Uterus (tissue), 4 donors: ENCODE results near the gene WBP1. TPM values are rescaled to one million over a fixed set of nuclear protein-coding genes. Genes with fewer than 3 reads are reported as not detected.

Experiments
- DNase-seq, 2 donors: peaks; one replicate each; pipeline ENCODE4 v3.0.0-alpha.2; 2019 to 2020
- H3K27ac ChIP-seq, 2 donors: fragments of 200-600 bp; sonication (generic); 1 replicate in 1 of 2; 2 replicates in 1 of 2; pipeline ENCODE4 v1.5.1; 2016 to 2018
- H3K27me3 ChIP-seq, 2 donors: fragments of 200-600 bp; sonication (generic); one replicate each; pipeline ENCODE4 v1.5.1; 2018 to 2019; ENCODE audit warnings: control low read depth in 1 of 2
- H3K36me3 ChIP-seq, 2 donors: fragments of 200-600 bp; sonication (generic); one replicate each; pipeline ENCODE4 v1.5.1; 2019; ENCODE audit warnings: control low read depth in 1 of 2
- H3K4me1 ChIP-seq, 2 donors: fragments of 200-600 bp; sonication (generic); one replicate each; pipeline ENCODE4 v1.5.1; 2018 to 2019; ENCODE audit warnings: control low read depth in 1 of 2
- H3K4me3 ChIP-seq, 2 donors: fragments of 200-600 bp; sonication (generic); 1 replicate in 1 of 2; 2 replicates in 1 of 2; pipeline ENCODE4 v1.5.1; 2018 to 2019; ENCODE audit warnings: mild to moderate bottlenecking in 1 of 2
- H3K9me3 ChIP-seq, 2 donors: fragments of 200-600 bp; sonication (generic); one replicate each; pipeline ENCODE4 v1.5.1; 2019; ENCODE audit warnings: control low read depth in 1 of 2
- CTCF ChIP-seq, 4 experiments: fragments of 200-600 bp in 2 of 4; fragments of 450-650 bp in 2 of 4; sonication (generic) in 2 of 4; IDR thresholded peaks; one replicate each; pipeline ENCODE4 v1.5.1; 2016 to 2019; ENCODE audit warnings: antibody characterized with exemption in 4 of 4, mild to moderate bottlenecking in 2 of 4, moderate library complexity in 1 of 4
- POLR2A ChIP-seq, 2 donors: fragments of 450-650 bp; IDR thresholded peaks; one replicate each; pipeline ENCODE4 v1.6.1; 2016; ENCODE audit warnings: antibody characterized with exemption in 2 of 2, mild to moderate bottlenecking in 1 of 2, moderate library complexity in 1 of 2
- intact Hi-C: fragments of 100-400 bp; cut with DNase I; formaldehyde crosslinking; loops from one replicate; pipeline ENCODE4 v1.15.1; 2023; ENCODE audit warnings: low total_unique reads
- total RNA-seq, 4 donors: library from RNA; depleted of rRNA in 3 of 4; stranded (reverse); fragments of >200 nt in 3 of 4; gene quantifications; one replicate each; pipeline versions ENCODE4 v1.1.0 to v1.2.4, GENCODE V29; 2014 to 2023
- donor health status: DM: yes; HTN: yes; CAD: no.

The WBP1 gene
- total RNA-seq, 4 donors from 2014 or later, result 25.4 to 74.2 (median 50.8) TPM

DNA sequence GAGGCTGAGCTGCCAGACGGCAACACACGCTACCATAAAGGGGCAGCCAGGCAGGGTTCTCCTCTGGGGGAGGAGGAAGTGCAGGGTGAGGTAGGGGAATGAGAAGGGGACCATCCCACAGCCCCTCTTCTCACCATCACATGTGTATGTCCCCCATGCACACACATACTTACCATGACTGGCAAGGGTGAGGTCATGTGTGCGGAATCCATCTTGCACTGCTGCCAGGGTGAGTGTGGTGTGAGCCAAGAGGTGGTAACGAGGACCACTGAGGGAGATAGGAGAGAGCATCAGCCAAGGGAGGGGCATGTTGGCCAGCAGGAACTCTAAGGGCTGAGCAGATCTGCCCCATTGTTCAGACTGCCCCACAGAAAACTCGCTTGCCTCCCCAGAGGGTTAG lies 29.6 kb upstream of the WBP1 start:
- no peaks in the 10 kb centered on the region for H3K27me3 ChIP-seq
- no peak overlapping the region for H3K27ac ChIP-seq
- H3K4me1 ChIP-seq, result no peaks in the 10 kb centered on the region
- no peaks in the 10 kb centered on the region for H3K36me3 ChIP-seq
- intact Hi-C loops, result no loop called here
- no peak overlapping the region for H3K4me3 ChIP-seq
- no peak for TF ChIP-seq CTCF (IDR thresholded peaks at IDR 0.05)
- TF ChIP-seq POLR2A (IDR thresholded peaks at IDR 0.05), result no peak
- no peak for DNase-seq
- H3K9me3 ChIP-seq, result no peaks in the 10 kb centered on the region

GRCh38 chr2:74429487-74430451 lies 28.5 kb upstream of the WBP1 start:
- Histone ChIP-seq H3K36me3 (no peaks in the 10 kb centered on the region), H3K4me3 (no peak overlapping the region), H3K4me1 (no peaks in the 10 kb centered on the region), H3K27ac (no peak overlapping the region), H3K9me3 (no peaks in the 10 kb centered on the region), H3K27me3 (no peaks in the 10 kb centered on the region)
- no peak for DNase-seq
- intact Hi-C loops, result no loop called here
- TF ChIP-seq CTCF (IDR thresholded peaks at IDR 0.05) (no peak), POLR2A (IDR thresholded peaks at IDR 0.05) (no peak)

GRCh38 chr2:74430502-74430901 lies 27.7 kb upstream of the WBP1 start:
- no peaks in the 10 kb centered on the region for H3K36me3 ChIP-seq
- no peak for DNase-seq
- no peak overlapping the region for H3K4me3 ChIP-seq
- H3K9me3 ChIP-seq, result no peaks in the 10 kb centered on the region
- no peak for TF ChIP-seq POLR2A (IDR thresholded peaks at IDR 0.05)
- TF ChIP-seq CTCF (IDR thresholded peaks at IDR 0.05), result no peak
- H3K4me1 ChIP-seq, result no peaks in the 10 kb centered on the region
- no peak overlapping the region for H3K27ac ChIP-seq
- no peaks in the 10 kb centered on the region for H3K27me3 ChIP-seq
- intact Hi-C loops, result no loop called here

DNA sequence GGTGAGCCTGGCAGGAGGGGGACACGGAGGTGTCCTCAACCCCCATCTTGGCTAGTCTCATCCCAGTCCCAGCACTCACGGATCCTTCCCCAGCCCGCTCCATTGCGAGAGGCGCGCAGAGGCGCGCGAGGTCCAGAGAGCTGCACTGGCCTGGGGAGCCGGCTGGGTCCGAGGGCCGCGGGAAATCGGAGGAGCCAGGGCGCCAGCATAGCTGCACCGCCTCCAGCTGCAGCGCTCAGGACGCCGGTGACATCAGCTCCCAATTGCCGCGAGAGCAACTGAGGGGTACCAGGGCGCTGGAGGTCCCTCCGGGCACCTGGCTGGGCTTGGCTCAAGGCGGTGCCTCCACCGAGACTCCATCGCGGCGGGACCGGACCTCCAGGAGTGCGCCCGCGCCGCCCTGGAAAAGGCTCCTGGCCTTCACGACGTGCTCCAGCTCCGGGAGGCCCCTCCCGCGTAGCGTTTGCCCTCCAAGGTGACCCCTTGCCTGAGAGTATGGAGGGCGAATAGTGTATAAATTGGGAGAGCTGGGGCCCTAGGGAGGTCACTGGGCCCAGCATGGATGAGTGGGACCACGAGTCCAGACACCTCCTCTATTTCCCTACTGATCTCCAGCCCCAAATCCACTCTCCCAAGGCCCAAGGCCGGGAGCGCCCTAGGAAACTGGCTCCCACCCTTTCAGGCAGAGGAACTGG lies 22.0 kb upstream of the WBP1 start:
- Histone ChIP-seq H3K9me3 (no peaks in the 10 kb centered on the region), H3K27me3 (no peaks in the 10 kb centered on the region), H3K36me3 (no peaks in the 10 kb centered on the region), H3K4me1 (peaks cover 0 to 9% of the 10 kb centered on the region in 2 donors), H3K27ac (no peak overlapping the region), H3K4me3 (no peak overlapping the region)
- DNase-seq, result no peak
- TF ChIP-seq CTCF (IDR thresholded peaks at IDR 0.05) (no peak), POLR2A (IDR thresholded peaks at IDR 0.05) (no peak)
- intact Hi-C loops, result no loop called here
